ENCODE results near the gene GLOD4.

The GLOD4 gene

GRCh38 chr17:743139-743538 lies 38.9 kb downstream of the GLOD4 start:
- no peak for DNase-seq

GRCh38 chr17:742147-742793 lies 39.8 kb downstream of the GLOD4 start:
- no peak for DNase-seq

GRCh38 chr17:740240-741017 lies 41.7 kb downstream of the GLOD4 start:
- peak in 6 of 56 donors; percentile 3 to 28 (median 7) for DNase-seq

GRCh38 chr17:737561-738113 lies 44.4 kb downstream of the GLOD4 start:
- no peak for DNase-seq

GRCh38 chr17:733743-734142 lies 48.3 kb downstream of the GLOD4 start:
- DNase-seq = no peak

GRCh38 chr17:732902-733720 lies 49.0 kb downstream of the GLOD4 start:
- DNase-seq = peak in 24 of 56 donors; percentile 6 to 43 (median 24)

- DNase-seq = peak in 35 of 56 donors; percentile 10 to 75 (median 39)
Observed at GRCh38 chr17:732067-732901, 49.8 kb downstream of the GLOD4 start, which contains the start of gene TLCD3A. TSS of gene TLCD3A (plus strand) at chr17:732596. CDS start at chr17:732648, 52 bp downstream.

- peak in 1 of 56 donors; percentile 8 for DNase-seq
Observed at GRCh38 chr17:731644-732066, 50.4 kb downstream of the GLOD4 start.

GRCh38 chr17:728911-729310 lies 53.2 kb downstream of the GLOD4 start:
- no peak for DNase-seq

GRCh38 chr17:726271-726919 lies 55.7 kb downstream of the GLOD4 start:
- no peak for DNase-seq

- DNase-seq = no peak
Observed at GRCh38 chr17:725746-726145, 56.3 kb downstream of the GLOD4 start.

- no peak for DNase-seq
Observed at GRCh38 chr17:725084-725483, 57.0 kb downstream of the GLOD4 start.

GRCh38 chr17:721540-721937 lies 60.5 kb downstream of the GLOD4 start:
- no peak for DNase-seq

- no peak for DNase-seq
Observed at GRCh38 chr17:720706-721539, 61.2 kb downstream of the GLOD4 start.

GRCh38 chr17:718075-718474 lies 64.0 kb downstream of the GLOD4 start:
- no peak for DNase-seq

All from amygdala (tissue), 56 donors.